Measurements from ENCODE around the gene SUDS3. TPM values are rescaled to one million over a fixed set of nuclear protein-coding genes. Genes with fewer than 3 reads are reported as not detected.

SUDS3 gene
- total RNA-seq, 1 donor from 2014 or later = 23.4 TPM

DNA sequence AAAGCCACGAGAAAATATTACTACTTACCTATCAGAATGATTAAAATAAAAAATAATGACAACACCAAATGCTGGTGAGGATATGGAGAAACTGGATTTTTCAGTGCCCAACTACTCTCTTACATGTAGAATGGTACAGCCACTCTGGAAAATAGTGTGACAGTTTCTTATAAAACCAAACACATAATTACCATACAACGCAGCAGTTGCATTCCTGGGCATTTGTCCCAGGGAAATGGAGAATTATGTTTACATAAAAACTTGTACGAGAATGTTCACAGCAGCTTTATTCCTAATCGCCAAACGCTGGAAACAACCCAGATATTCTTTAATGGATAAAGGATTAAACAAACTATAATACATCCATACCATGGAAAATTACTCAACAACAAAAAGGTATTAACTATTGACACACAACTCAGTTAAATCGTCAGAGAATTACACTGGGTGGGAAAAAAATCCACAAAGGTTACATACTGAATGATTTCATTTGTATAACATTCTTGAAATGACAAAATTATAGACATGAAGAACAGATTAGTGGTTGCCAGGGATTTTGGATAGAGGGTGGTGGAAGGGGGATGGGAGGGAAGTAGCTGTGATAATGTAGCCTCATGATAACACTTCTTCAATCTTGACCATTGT, 39.0 kb upstream of the SUDS3 start:
- H3K36me3 Mint-ChIP-seq (ENCODE audit: low read depth) = no peaks in the 10 kb centered on the region
- H3K27ac Mint-ChIP-seq (ENCODE audit: unreplicated experiment) = peak overlapping the region; percentile 85
- DNase-seq (ENCODE audit: low spot score) = no peak
- H3K27me3 Mint-ChIP-seq (ENCODE audit: low read depth) = no peaks in the 10 kb centered on the region
- H3K9me3 Mint-ChIP-seq (ENCODE audit: low read depth) = no peaks in the 10 kb centered on the region
- H3K4me1 Mint-ChIP-seq (ENCODE audit: low read depth) = peaks cover 23% of the 10 kb centered on the region
- TF ChIP-seq, protein P1, sequence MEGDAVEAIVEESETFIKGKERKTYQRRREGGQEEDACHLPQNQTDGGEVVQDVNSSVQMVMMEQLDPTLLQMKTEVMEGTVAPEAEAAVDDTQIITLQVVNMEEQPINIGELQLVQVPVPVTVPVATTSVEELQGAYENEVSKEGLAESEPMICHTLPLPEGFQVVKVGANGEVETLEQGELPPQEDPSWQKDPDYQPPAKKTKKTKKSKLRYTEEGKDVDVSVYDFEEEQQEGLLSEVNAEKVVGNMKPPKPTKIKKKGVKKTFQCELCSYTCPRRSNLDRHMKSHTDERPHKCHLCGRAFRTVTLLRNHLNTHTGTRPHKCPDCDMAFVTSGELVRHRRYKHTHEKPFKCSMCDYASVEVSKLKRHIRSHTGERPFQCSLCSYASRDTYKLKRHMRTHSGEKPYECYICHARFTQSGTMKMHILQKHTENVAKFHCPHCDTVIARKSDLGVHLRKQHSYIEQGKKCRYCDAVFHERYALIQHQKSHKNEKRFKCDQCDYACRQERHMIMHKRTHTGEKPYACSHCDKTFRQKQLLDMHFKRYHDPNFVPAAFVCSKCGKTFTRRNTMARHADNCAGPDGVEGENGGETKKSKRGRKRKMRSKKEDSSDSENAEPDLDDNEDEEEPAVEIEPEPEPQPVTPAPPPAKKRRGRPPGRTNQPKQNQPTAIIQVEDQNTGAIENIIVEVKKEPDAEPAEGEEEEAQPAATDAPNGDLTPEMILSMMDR (IDR thresholded peaks at IDR 0.05) = no peak
- no peak overlapping the region for H3K4me3 Mint-ChIP-seq (ENCODE audit: unreplicated experiment)

DNA sequence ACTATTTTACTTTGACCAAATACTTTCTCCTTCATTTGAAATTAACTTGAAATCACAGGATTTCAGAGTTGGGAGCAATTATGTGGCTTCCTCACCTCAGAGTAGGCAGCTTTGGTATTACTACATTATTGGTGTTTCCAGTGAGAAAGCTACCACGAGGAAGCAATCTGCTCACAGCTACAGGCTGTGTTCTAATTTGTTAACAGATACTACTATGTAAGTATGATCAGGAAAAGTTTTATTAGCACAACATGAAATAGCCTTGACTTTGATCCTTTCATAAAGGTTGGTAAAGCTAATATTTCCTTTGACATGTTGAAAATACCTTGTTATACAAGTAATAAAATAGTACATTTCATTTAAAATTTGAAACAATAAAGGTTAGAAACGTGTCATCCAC, 34.3 kb upstream of the SUDS3 start:
- Mint-ChIP-seq H3K27ac (ENCODE audit: unreplicated experiment) (no peak overlapping the region), H3K36me3 (ENCODE audit: low read depth) (no peaks in the 10 kb centered on the region), H3K9me3 (ENCODE audit: low read depth) (no peaks in the 10 kb centered on the region), H3K4me1 (ENCODE audit: low read depth) (peaks cover 15% of the 10 kb centered on the region), H3K4me3 (ENCODE audit: unreplicated experiment) (no peak overlapping the region), H3K27me3 (ENCODE audit: low read depth) (no peaks in the 10 kb centered on the region)
- TF ChIP-seq, protein P1 (IDR thresholded peaks at IDR 0.05) = no peak
- no peak for DNase-seq (ENCODE audit: low spot score)

- TF ChIP-seq, protein P1 (IDR thresholded peaks at IDR 0.05) = no peak
- no peak overlapping the region for H3K27ac Mint-ChIP-seq (ENCODE audit: unreplicated experiment)
- no peaks in the 10 kb centered on the region for H3K9me3 Mint-ChIP-seq (ENCODE audit: low read depth)
- H3K4me1 Mint-ChIP-seq (ENCODE audit: low read depth) = no peaks in the 10 kb centered on the region
- H3K27me3 Mint-ChIP-seq (ENCODE audit: low read depth) = no peaks in the 10 kb centered on the region
- DNase-seq (ENCODE audit: low spot score) = no peak
- H3K36me3 Mint-ChIP-seq (ENCODE audit: low read depth) = no peaks in the 10 kb centered on the region
- no peak overlapping the region for H3K4me3 Mint-ChIP-seq (ENCODE audit: unreplicated experiment)
Measured at GRCh38 chr12:118344829-118345228, 31.5 kb upstream of the SUDS3 start.

DNA sequence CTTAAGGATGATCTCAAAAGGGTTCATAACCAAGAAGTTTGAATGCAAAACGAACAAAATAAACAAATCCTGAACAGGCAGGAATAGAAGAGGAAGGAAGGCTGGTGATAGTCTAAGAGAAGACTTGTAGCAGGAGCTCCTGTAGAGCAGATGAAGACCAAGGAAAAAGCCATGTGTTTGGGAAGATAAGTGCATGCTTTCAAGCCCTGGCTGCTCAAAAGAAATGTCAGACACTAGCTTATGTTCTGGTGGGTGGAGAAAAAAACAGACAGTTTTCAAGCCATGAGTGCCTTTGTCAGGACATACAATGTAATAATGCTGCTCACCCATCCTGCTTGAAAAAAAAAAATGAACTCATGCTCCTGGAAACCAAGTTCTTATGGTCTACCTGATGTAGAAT, 31.0 kb upstream of the SUDS3 start:
- no peaks in the 10 kb centered on the region for H3K36me3 Mint-ChIP-seq (ENCODE audit: low read depth)
- no peaks in the 10 kb centered on the region for H3K4me1 Mint-ChIP-seq (ENCODE audit: low read depth)
- no peak for DNase-seq (ENCODE audit: low spot score)
- no peaks in the 10 kb centered on the region for H3K9me3 Mint-ChIP-seq (ENCODE audit: low read depth)
- no peak overlapping the region for H3K27ac Mint-ChIP-seq (ENCODE audit: unreplicated experiment)
- H3K4me3 Mint-ChIP-seq (ENCODE audit: unreplicated experiment) = no peak overlapping the region
- TF ChIP-seq, protein P1 (IDR thresholded peaks at IDR 0.05) = no peak
- H3K27me3 Mint-ChIP-seq (ENCODE audit: low read depth) = no peaks in the 10 kb centered on the region

DNA sequence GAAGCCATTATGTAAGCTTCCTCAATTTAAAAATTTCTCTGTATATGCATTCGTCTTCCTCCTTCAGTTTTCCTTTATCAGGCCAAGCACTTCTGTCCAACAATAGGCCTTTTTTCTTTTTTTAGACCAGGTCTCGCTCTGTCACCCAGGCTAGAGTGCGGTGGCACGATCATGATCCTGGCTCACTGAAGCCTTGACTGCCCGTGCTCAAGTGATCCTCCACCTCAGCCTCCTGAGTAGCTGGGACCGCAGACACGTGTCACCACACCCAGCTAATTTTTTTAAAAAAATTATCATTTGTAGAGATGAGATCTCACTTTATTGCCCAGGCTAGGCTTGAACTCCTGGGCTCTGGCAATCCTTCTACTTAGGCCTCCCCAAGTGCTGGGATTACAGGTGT, 29.5 kb upstream of the SUDS3 start:
- Mint-ChIP-seq H3K27me3 (ENCODE audit: low read depth) (no peaks in the 10 kb centered on the region), H3K9me3 (ENCODE audit: low read depth) (no peaks in the 10 kb centered on the region), H3K36me3 (ENCODE audit: low read depth) (no peaks in the 10 kb centered on the region), H3K27ac (ENCODE audit: unreplicated experiment) (no peak overlapping the region), H3K4me1 (ENCODE audit: low read depth) (no peaks in the 10 kb centered on the region), H3K4me3 (ENCODE audit: unreplicated experiment) (no peak overlapping the region)
- no peak for DNase-seq (ENCODE audit: low spot score)
- TF ChIP-seq, protein P1 (IDR thresholded peaks at IDR 0.05) = no peak

Data from chondrocyte (in vitro differentiated cells).